ENCODE results near the gene KLHL26. TPM values are rescaled to one million over a fixed set of nuclear protein-coding genes. Genes with fewer than 3 reads are reported as not detected.

KLHL26 gene
- total RNA-seq, 1 experiment from 2014 or later = 10.7 TPM

GRCh38 chr19:18671303-18672043 is 34.6 kb downstream of the KLHL26 start:
- Histone ChIP-seq H2BK120ac (ENCODE audit: low read depth, low read length, poor library complexity, severe bottlenecking) (no peak overlapping the region), H3K14ac (ENCODE audit: insufficient read depth, low read length) (no peak overlapping the region), H3K4me1 (ENCODE audit: insufficient read depth, low read length) (no peaks in the 10 kb centered on the region), H4K5ac (ENCODE audit: insufficient read length, low read depth, low read length) (no peak overlapping the region), H2BK20ac (ENCODE audit: low read depth, low read length, poor library complexity, severe bottlenecking) (no peak overlapping the region), H3K27ac (ENCODE audit: insufficient read length, low read depth, low read length) (no peak overlapping the region), H2BK15ac (ENCODE audit: low read depth, low read length) (no peak overlapping the region), H3K27me3 (ENCODE audit: insufficient read depth, low read length) (no peaks in the 10 kb centered on the region), H3K4me2 (ENCODE audit: insufficient read depth, insufficient read length, low read length) (no peak overlapping the region), H4K8ac (replicated peaks; ENCODE audit: insufficient read length, low read depth, low read length) (no peak overlapping the region), H3T11ph (ENCODE audit: low read length) (no peak overlapping the region), H4K20me1 (ENCODE audit: control insufficient read depth, insufficient read depth, insufficient read length) (no peaks in the 10 kb centered on the region), H3K9me3 (ENCODE audit: control insufficient read depth, low read depth, low read length) (no peaks in the 10 kb centered on the region), H2BK12ac (ENCODE audit: insufficient read length, low read depth, low read length) (no peak overlapping the region), H3K23ac (ENCODE audit: insufficient read length, low read depth, low read length) (no peak overlapping the region), H2AFZ (ENCODE audit: low read length) (no peak overlapping the region), H3K4ac (ENCODE audit: low read depth, low read length) (no peak overlapping the region), H3K18ac (ENCODE audit: insufficient read length, low read depth, low read length) (no peak overlapping the region), H4K91ac (ENCODE audit: insufficient read length, low read depth, low read length) (no peak overlapping the region), H2AK5ac (ENCODE audit: insufficient read length, low read length) (no peak overlapping the region), H3K79me2 (ENCODE audit: insufficient read depth, low read length) (no peaks in the 10 kb centered on the region), H2BK5ac (ENCODE audit: insufficient read length, low read length) (no peak overlapping the region), H3K56ac (ENCODE audit: insufficient read length, low read depth, low read length) (no peak overlapping the region), H3K9ac (ENCODE audit: extremely low read depth, insufficient read length, low read length) (no peak overlapping the region), H3K79me1 (ENCODE audit: insufficient read depth, low read depth, low read length, poor library complexity, severe bottlenecking) (no peaks in the 10 kb centered on the region), H3K23me2 (ENCODE audit: insufficient read length, low read depth, low read length, poor library complexity, severe bottlenecking) (no peaks in the 10 kb centered on the region)
- H3K9me3 Mint-ChIP-seq = no peaks in the 10 kb centered on the region
- H3K27ac Mint-ChIP-seq = peak overlapping the region in 1 of 3 experiments; percentile 87; a peak in 1 of 7 replicates
- TF ChIP-seq, protein P1, sequence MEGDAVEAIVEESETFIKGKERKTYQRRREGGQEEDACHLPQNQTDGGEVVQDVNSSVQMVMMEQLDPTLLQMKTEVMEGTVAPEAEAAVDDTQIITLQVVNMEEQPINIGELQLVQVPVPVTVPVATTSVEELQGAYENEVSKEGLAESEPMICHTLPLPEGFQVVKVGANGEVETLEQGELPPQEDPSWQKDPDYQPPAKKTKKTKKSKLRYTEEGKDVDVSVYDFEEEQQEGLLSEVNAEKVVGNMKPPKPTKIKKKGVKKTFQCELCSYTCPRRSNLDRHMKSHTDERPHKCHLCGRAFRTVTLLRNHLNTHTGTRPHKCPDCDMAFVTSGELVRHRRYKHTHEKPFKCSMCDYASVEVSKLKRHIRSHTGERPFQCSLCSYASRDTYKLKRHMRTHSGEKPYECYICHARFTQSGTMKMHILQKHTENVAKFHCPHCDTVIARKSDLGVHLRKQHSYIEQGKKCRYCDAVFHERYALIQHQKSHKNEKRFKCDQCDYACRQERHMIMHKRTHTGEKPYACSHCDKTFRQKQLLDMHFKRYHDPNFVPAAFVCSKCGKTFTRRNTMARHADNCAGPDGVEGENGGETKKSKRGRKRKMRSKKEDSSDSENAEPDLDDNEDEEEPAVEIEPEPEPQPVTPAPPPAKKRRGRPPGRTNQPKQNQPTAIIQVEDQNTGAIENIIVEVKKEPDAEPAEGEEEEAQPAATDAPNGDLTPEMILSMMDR (conservative IDR thresholded peaks at IDR 0.05) = no peak
- H3K4me3 Mint-ChIP-seq = no peak overlapping the region; a peak in 1 of 5 replicates
- peaks cover 2 to 9% of the 10 kb centered on the region in 2 experiments; a peak in 3 of 4 replicates for H3K4me1 Mint-ChIP-seq
- no peak for DNase-seq
- WGBS (ENCODE audit: extremely low coverage, insufficient read length, low lambda C conversion rate) = no CpG with 5 or more reads among the region's 35 CpGs
- H3K27me3 Mint-ChIP-seq (ENCODE audit: low read depth) = no peaks in the 10 kb centered on the region
- H3K36me3 Mint-ChIP-seq (ENCODE audit: insufficient read depth in 1 of 3, low read depth in 3 of 3) = peaks cover 0 to 20% (median 14%) of the 10 kb centered on the region in 3 experiments; a peak in 5 of 7 replicates

Data from H9 (cell line).